SK-N-SH treated with all-trans-retinoic acid at 6 μM for 48 hours (cell line): ENCODE measurements around the gene GRIA3.

Experiments
- CREB5 ChIP-seq: fragments of 250-450 bp; sonication (Bioruptor Pico); IDR thresholded peaks from 2 replicates; pipeline ENCODE4 v1.5.1; 2020; ENCODE audit warnings: low read depth, mild to moderate bottlenecking, moderate library complexity
- GLIS3 ChIP-seq: fragments of 250-450 bp; sonication (Bioruptor Pico); IDR thresholded peaks from 2 replicates; pipeline ENCODE4 v1.5.0; 2020; ENCODE audit warnings: mild to moderate bottlenecking, moderate library complexity
- OSR1 ChIP-seq: fragments of 250-450 bp; sonication (Bioruptor Pico); IDR thresholded peaks from 2 replicates; pipeline ENCODE4 v1.8.0; 2022; ENCODE audit warnings: moderate library complexity, mild to moderate bottlenecking, inconsistent platforms
- PATZ1 ChIP-seq: fragments of 250-450 bp; sonication (Bioruptor Pico); IDR thresholded peaks from 2 replicates; pipeline ENCODE4 v1.8.0; 2020; ENCODE audit warnings: mild to moderate bottlenecking, moderate library complexity, borderline replicate concordance
- ZNF565 ChIP-seq: fragments of 450-650 bp; formaldehyde crosslinking; conservative IDR thresholded peaks from 2 replicates; pipeline ENCODE4 v1.5.0; 2020; ENCODE audit warnings: low read depth, mild to moderate bottlenecking, moderate library complexity

GRCh38 chrX:123392921-123393320 is 208.8 kb downstream of the GRIA3 start:
- TF ChIP-seq CREB5 (CRISPR knock-in tag) (no peak), ZNF565 (CRISPR knock-in tag) (no peak), GLIS3 (CRISPR knock-in tag) (no peak), PATZ1 (CRISPR knock-in tag) (no peak), OSR1 (CRISPR knock-in tag) (no peak)
